Fibroblast of skin of back (primary cell): ENCODE data around the gene STMN3.
"Not testable (repeated sequence)": the region's sequence is repeated elsewhere in the genome, so short reads cannot be mapped to it uniquely, and the experiment has no call there.

Experiments
- DNase-seq: peaks from one replicate; pipeline ENCODE4 v3.0.0-alpha.2; 2013

Gene STMN3

GRCh38 chr20:63657260-63657936 is 4.2 kb upstream of the STMN3 start:
- DNase-seq: peak; percentile 28

- DNase-seq: no peak
Measured at GRCh38 chr20:63656451-63656850, 3.2 kb upstream of the STMN3 start.

GRCh38 chr20:63655249-63655648 is 2.0 kb upstream of the STMN3 start:
- no peak for DNase-seq

- DNase-seq: no peak
Measured at GRCh38 chr20:63653974-63654668, 897 bp upstream of the STMN3 start.

GRCh38 chr20:63652192-63652980 is 838 bp downstream of the STMN3 start:
- peak; percentile 28 for DNase-seq

GRCh38 chr20:63651942-63652191 is 1.4 kb downstream of the STMN3 start:
- no peak for DNase-seq

GRCh38 chr20:63650486-63650885 is 2.7 kb downstream of the STMN3 start:
- not testable (repeated sequence) for DNase-seq

- DNase-seq: no peak
Measured at GRCh38 chr20:63648895-63649589, 4.2 kb downstream of the STMN3 start.

GRCh38 chr20:63648190-63648589 is 5.0 kb downstream of the STMN3 start:
- no peak for DNase-seq

- DNase-seq: no peak
Measured at GRCh38 chr20:63645218-63645617, 8.0 kb downstream of the STMN3 start.

GRCh38 chr20:63643946-63644345 is 9.3 kb downstream of the STMN3 start:
- DNase-seq: no peak

- no peak for DNase-seq
Measured at GRCh38 chr20:63643499-63643898, 9.7 kb downstream of the STMN3 start.

- no peak for DNase-seq
Measured at GRCh38 chr20:63642527-63643247, 10.5 kb downstream of the STMN3 start.

- DNase-seq: peak; percentile 65
Measured at GRCh38 chr20:63641792-63642523, 11.3 kb downstream of the STMN3 start.

GRCh38 chr20:63641146-63641791 is 12.0 kb downstream of the STMN3 start:
- DNase-seq: no peak

GRCh38 chr20:63640686-63641085 is 12.5 kb downstream of the STMN3 start:
- not testable (repeated sequence) for DNase-seq

GRCh38 chr20:63640086-63640485 is 13.1 kb downstream of the STMN3 start:
- DNase-seq: no peak

- DNase-seq: no peak
Measured at GRCh38 chr20:63639093-63639975, 13.9 kb downstream of the STMN3 start.

GRCh38 chr20:63636752-63637628 is 16.2 kb downstream of the STMN3 start:
- DNase-seq: no peak
